Measurements from ENCODE around the gene DUSP8.

GRCh38 chr11:1538153-1538552, 33.9 kb downstream of the DUSP8 start:
- TF ChIP-seq MXI1 (IDR thresholded peaks at IDR 0.05; ENCODE audit: low read depth, low read length) (no peak), MAX (IDR thresholded peaks at IDR 0.05; ENCODE audit: low read depth) (no peak), POLR2AphosphoS5 (IDR thresholded peaks at IDR 0.05; ENCODE audit: low read depth, low read length) (no peak), CTCF (IDR thresholded peaks at IDR 0.05) (no peak), EZH2phosphoT487 (IDR thresholded peaks at IDR 0.05; ENCODE audit: borderline replicate concordance, low read depth) (no peak), SMC3 (IDR thresholded peaks at IDR 0.05; ENCODE audit: low read depth, low read length) (no peak), JUND (IDR thresholded peaks at IDR 0.05) (no peak), NRF1 (IDR thresholded peaks at IDR 0.05; ENCODE audit: low read depth, low read length) (no peak), RCOR1 (IDR thresholded peaks at IDR 0.05; ENCODE audit: low read length) (no peak), REST (IDR thresholded peaks at IDR 0.05; ENCODE audit: low read depth, low read length) (no peak), GABPA (IDR thresholded peaks at IDR 0.05; ENCODE audit: low read depth) (no peak), ZBTB33 (IDR thresholded peaks at IDR 0.05; ENCODE audit: borderline replicate concordance, low read depth) (no peak)
